Esophagus squamous epithelium (tissue), 4 donors: Measurements from ENCODE around the gene TAX1BP1.

Experiments used
- POLR2A ChIP-seq, 4 donors: fragments of 450-650 bp; IDR thresholded peaks; one replicate each; pipeline ENCODE4 v1.6.1; 2017; ENCODE audit warnings: antibody characterized with exemption in 4 of 4, mild to moderate bottlenecking in 4 of 4, moderate library complexity in 3 of 4
- TF ChIP-seq, protein P1 (sequence below), 6 experiments: fragments of 450-650 bp in 4 of 6; fragments of 200-600 bp in 2 of 6; sonication (generic) in 2 of 6; IDR thresholded peaks; one replicate each; pipeline ENCODE4 v1.5.1; 2016 to 2019; ENCODE audit warnings: antibody characterized with exemption in 6 of 6, mild to moderate bottlenecking in 4 of 6, moderate library complexity in 4 of 6

DNA sequence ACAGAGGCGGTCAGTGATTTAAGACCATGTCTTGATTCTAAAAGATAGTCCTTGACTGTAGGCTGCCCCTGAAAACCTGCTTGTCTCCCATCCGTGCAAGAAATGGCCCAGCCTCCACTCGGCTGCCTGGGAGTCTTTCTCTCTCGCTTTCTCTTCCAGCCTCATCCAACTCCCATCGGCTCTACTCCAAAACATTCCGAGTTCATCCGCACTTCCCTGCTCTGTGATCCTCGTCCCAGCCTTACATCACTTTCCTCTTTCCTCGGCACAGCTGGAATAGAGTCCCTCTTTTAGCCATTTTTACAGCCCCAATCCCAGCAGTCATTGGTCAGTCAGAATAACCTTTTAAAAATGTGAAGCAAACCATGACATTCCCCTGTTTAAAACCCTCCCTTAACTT, 135.1 kb downstream of the TAX1BP1 start:
- TF ChIP-seq POLR2A (IDR thresholded peaks at IDR 0.05), result no peak
- TF ChIP-seq, protein P1, sequence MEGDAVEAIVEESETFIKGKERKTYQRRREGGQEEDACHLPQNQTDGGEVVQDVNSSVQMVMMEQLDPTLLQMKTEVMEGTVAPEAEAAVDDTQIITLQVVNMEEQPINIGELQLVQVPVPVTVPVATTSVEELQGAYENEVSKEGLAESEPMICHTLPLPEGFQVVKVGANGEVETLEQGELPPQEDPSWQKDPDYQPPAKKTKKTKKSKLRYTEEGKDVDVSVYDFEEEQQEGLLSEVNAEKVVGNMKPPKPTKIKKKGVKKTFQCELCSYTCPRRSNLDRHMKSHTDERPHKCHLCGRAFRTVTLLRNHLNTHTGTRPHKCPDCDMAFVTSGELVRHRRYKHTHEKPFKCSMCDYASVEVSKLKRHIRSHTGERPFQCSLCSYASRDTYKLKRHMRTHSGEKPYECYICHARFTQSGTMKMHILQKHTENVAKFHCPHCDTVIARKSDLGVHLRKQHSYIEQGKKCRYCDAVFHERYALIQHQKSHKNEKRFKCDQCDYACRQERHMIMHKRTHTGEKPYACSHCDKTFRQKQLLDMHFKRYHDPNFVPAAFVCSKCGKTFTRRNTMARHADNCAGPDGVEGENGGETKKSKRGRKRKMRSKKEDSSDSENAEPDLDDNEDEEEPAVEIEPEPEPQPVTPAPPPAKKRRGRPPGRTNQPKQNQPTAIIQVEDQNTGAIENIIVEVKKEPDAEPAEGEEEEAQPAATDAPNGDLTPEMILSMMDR (IDR thresholded peaks at IDR 0.05), result no peak
